Central memory CD8-positive, alpha-beta T cell (primary cell): Measurements from ENCODE around the gene CDC42EP4.

ENCODE experiments used
- ATAC-seq: fragments of 150-1000 bp; cut with Tn5 transposase; replicated peaks from 2 replicates; pipeline ENCODE4 v1.10.0; 2022; ENCODE audit warnings: mild to moderate bottlenecking, moderate FRiP score, moderate number of reproducible peaks; ENCODE audit not compliant: poor library complexity, severe bottlenecking; ENCODE audit errors: extremely low read depth
- DNase-seq, 2 donors: peaks; one replicate each; pipeline ENCODE4 v3.0.0; 2021; ENCODE audit warnings: low spot score in 2 of 2
- H3K27ac Mint-ChIP-seq: one replicate; pipeline ENCODE4 v1.8.0; 2022; ENCODE audit warnings: low read depth, mild to moderate bottlenecking, moderate library complexity, mixed read lengths
- H3K27me3 Mint-ChIP-seq: one replicate; pipeline ENCODE4 v1.8.0; 2022; ENCODE audit warnings: mixed read lengths
- H3K36me3 Mint-ChIP-seq: one replicate; pipeline ENCODE4 v1.8.0; 2022; ENCODE audit warnings: mild to moderate bottlenecking, moderate library complexity, mixed read lengths; ENCODE audit not compliant: insufficient read depth
- H3K4me1 Mint-ChIP-seq: one replicate; pipeline ENCODE4 v1.8.0; 2022; ENCODE audit warnings: mixed read lengths
- H3K4me3 Mint-ChIP-seq: one replicate; pipeline ENCODE4 v1.8.0; 2022; ENCODE audit warnings: mild to moderate bottlenecking, moderate library complexity, mixed read lengths
- H3K9me3 Mint-ChIP-seq: one replicate; pipeline ENCODE4 v1.8.0; 2022; ENCODE audit warnings: mixed read lengths

Gene CDC42EP4

GRCh38 chr17:73255671-73256181 is 56.1 kb downstream of the CDC42EP4 start:
- H3K36me3 Mint-ChIP-seq, result peaks cover 2% of the 10 kb centered on the region
- peak; percentile 56 for ATAC-seq
- H3K4me1 Mint-ChIP-seq, result peaks cover 7% of the 10 kb centered on the region
- no peak overlapping the region for H3K4me3 Mint-ChIP-seq
- H3K27ac Mint-ChIP-seq, result no peak overlapping the region
- H3K9me3 Mint-ChIP-seq, result no peaks in the 10 kb centered on the region
- H3K27me3 Mint-ChIP-seq, result no peaks in the 10 kb centered on the region
- DNase-seq, result peak; percentile 21 to 38

DNA sequence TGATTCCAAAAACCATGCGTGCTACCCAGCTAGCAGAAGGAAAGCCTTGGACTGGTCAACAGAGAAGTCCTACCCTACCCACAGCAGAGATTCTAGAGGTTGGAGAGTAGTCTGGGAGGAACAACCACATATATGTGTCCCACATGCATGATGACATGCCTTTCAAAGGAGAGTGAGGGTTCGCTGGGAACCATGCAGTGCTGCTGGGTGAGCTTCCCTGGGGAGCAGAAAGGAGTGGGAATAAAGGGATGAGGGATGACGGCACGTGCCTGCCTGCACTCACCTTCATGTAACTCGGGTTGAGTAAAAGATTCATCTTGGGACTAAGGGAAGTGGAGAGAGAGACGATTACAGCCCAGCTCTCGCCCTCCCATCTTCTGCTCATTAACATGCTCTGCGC is 59.9 kb downstream of the CDC42EP4 start:
- ATAC-seq, result no peak
- no peak for DNase-seq
- peaks cover 7% of the 10 kb centered on the region for H3K4me1 Mint-ChIP-seq
- peaks cover 8% of the 10 kb centered on the region for H3K36me3 Mint-ChIP-seq
- H3K9me3 Mint-ChIP-seq, result no peaks in the 10 kb centered on the region
- H3K4me3 Mint-ChIP-seq, result no peak overlapping the region
- no peaks in the 10 kb centered on the region for H3K27me3 Mint-ChIP-seq
- no peak overlapping the region for H3K27ac Mint-ChIP-seq

DNA sequence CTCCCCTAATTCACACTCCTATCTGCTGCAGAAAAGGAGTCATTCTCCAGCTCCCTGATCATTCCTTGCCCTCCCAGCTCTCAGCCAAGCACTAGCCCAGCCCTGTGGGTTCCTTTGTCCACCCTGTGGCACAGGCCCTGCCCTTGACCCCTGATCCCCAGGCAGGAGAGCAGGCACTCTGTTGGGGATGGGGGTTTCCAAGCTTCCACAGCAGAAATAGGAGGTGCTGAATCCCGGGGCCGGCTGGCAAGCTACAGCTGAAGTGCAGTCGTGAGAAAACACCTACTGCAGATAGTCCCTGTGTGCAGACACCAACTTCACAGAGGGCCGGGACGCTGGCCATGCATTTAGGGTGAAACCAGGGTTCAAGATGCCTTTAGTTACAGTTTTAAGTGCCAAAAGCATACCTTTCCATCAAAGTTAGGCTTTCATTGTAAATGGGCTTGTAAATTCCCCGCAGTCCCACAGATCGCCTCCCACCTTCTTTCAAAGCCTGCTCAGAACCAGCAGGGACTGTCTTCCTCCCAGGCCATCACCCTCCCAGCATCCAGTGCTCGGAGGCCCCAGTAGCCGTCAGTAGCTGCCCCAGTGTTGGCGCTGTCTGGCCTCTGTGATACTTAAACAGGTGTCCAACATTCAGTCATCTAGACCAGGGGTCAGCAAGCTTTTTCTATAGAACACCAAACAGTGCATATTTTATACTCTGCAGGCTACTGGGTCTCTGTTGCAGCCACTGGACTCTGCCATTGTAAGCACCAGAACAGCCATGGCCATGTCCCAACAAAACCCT is 60.8 kb downstream of the CDC42EP4 start:
- H3K36me3 Mint-ChIP-seq, result peaks cover 10% of the 10 kb centered on the region
- DNase-seq (no peak), ATAC-seq (no peak)
- H3K4me3 Mint-ChIP-seq, result no peak overlapping the region
- no peak overlapping the region for H3K27ac Mint-ChIP-seq
- H3K27me3 Mint-ChIP-seq, result no peaks in the 10 kb centered on the region
- H3K4me1 Mint-ChIP-seq, result peaks cover 6% of the 10 kb centered on the region
- no peaks in the 10 kb centered on the region for H3K9me3 Mint-ChIP-seq

- DNase-seq (no peak), ATAC-seq (no peak)
- Mint-ChIP-seq H3K27ac (no peak overlapping the region), H3K36me3 (peaks cover 14% of the 10 kb centered on the region), H3K4me1 (no peaks in the 10 kb centered on the region), H3K4me3 (no peak overlapping the region), H3K27me3 (no peaks in the 10 kb centered on the region), H3K9me3 (no peaks in the 10 kb centered on the region)
Observed at GRCh38 chr17:73249700-73250099, 62.1 kb downstream of the CDC42EP4 start.

GRCh38 chr17:73248532-73248931 is 63.3 kb downstream of the CDC42EP4 start:
- H3K4me3 Mint-ChIP-seq, result no peak overlapping the region
- peaks cover 20% of the 10 kb centered on the region for H3K36me3 Mint-ChIP-seq
- DNase-seq (no peak), ATAC-seq (no peak)
- no peaks in the 10 kb centered on the region for H3K27me3 Mint-ChIP-seq
- no peak overlapping the region for H3K27ac Mint-ChIP-seq
- H3K4me1 Mint-ChIP-seq, result no peaks in the 10 kb centered on the region
- no peaks in the 10 kb centered on the region for H3K9me3 Mint-ChIP-seq

DNA sequence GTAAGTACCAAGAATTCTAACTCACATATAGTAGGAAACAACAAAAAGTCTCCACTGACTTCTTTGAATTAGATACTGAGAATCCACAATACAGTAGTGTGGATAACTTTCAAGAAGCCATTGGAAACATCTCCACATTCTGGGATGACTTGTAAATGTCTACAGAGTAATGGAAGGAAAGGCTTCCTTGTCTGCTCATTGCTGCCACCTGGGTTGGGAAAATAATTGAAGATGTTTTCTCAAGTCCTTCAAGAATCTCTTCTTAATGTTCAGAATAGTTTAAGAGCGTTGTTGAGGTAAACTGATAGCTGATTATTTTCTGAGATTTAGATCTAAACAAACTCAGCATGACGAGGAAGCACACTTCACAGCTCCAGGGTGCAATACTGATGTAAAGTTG is 64.1 kb downstream of the CDC42EP4 start:
- H3K4me1 Mint-ChIP-seq, result no peaks in the 10 kb centered on the region
- no peak overlapping the region for H3K4me3 Mint-ChIP-seq
- DNase-seq (no peak), ATAC-seq (no peak)
- H3K27ac Mint-ChIP-seq, result no peak overlapping the region
- H3K9me3 Mint-ChIP-seq, result no peaks in the 10 kb centered on the region
- peaks cover 24% of the 10 kb centered on the region for H3K36me3 Mint-ChIP-seq
- no peaks in the 10 kb centered on the region for H3K27me3 Mint-ChIP-seq

DNA sequence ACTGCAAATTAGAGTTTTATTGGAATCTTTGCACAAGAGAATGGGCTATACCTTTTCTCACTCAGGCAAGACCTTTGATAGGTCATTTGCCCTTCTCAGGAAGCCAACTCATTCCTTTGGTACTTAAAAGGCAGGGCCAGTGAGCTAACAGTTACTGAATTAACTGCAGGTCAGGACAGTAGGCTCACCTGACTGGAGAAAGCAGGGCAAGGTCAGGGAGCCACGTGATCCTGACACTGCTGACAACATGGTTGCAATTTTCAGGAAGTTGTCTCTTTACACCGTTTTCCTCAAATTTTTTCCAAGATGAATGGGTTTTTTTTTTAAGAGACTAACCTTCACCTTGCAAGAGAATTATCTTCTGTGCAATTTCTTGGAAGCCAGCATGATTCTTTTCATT is 71.2 kb downstream of the CDC42EP4 start:
- H3K9me3 Mint-ChIP-seq, result no peaks in the 10 kb centered on the region
- peaks cover 14% of the 10 kb centered on the region for H3K36me3 Mint-ChIP-seq
- no peak overlapping the region for H3K27ac Mint-ChIP-seq
- ATAC-seq, result no peak
- H3K4me1 Mint-ChIP-seq, result peaks cover 32% of the 10 kb centered on the region
- H3K27me3 Mint-ChIP-seq, result no peaks in the 10 kb centered on the region
- no peak for DNase-seq
- H3K4me3 Mint-ChIP-seq, result no peak overlapping the region

- H3K27ac Mint-ChIP-seq, result peak overlapping the region; percentile 42
Observed at GRCh38 chr17:73237714-73238113, 74.1 kb downstream of the CDC42EP4 start.

GRCh38 chr17:73234736-73235135 is 77.1 kb downstream of the CDC42EP4 start:
- ATAC-seq (no peak), DNase-seq (no peak)
- Mint-ChIP-seq H3K4me1 (peaks cover 66% of the 10 kb centered on the region), H3K27ac (no peak overlapping the region), H3K9me3 (no peaks in the 10 kb centered on the region), H3K4me3 (no peak overlapping the region), H3K27me3 (no peaks in the 10 kb centered on the region), H3K36me3 (peaks cover 19% of the 10 kb centered on the region)

More at GRCh38 chr17:73237714-73238113, 74.1 kb downstream of the CDC42EP4 start:
- Mint-ChIP-seq H3K27me3 (no peaks in the 10 kb centered on the region), H3K36me3 (peaks cover 12% of the 10 kb centered on the region), H3K4me1 (peaks cover 48% of the 10 kb centered on the region), H3K4me3 (peak overlapping the region; percentile 11), H3K9me3 (no peaks in the 10 kb centered on the region)
- no peak for ATAC-seq
- no peak for DNase-seq
